Measurements from ENCODE around the gene STK33.

STK33 gene

GRCh38 chr11:8351223-8351622, 242.8 kb downstream of the STK33 start:
- TF ChIP-seq POLR2A (IDR thresholded peaks at IDR 0.05; ENCODE audit: low read length) (no peak), GATA1 (IDR thresholded peaks at IDR 0.05; ENCODE audit: low read depth, low read length) (no peak)
- DNase-seq: no peak

GRCh38 chr11:8347978-8348377, 246.1 kb downstream of the STK33 start:
- TF ChIP-seq GATA1 (IDR thresholded peaks at IDR 0.05; ENCODE audit: low read depth, low read length): no peak
- no peak for TF ChIP-seq POLR2A (IDR thresholded peaks at IDR 0.05; ENCODE audit: low read length)
- DNase-seq: no peak

- TF ChIP-seq GATA1 (IDR thresholded peaks at IDR 0.05; ENCODE audit: low read depth, low read length) (no peak), POLR2A (IDR thresholded peaks at IDR 0.05; ENCODE audit: low read length) (no peak)
- DNase-seq: no peak
These were observed 247.8 kb downstream of the STK33 start for GRCh38 chr11:8346157-8346755.

- TF ChIP-seq POLR2A (IDR thresholded peaks at IDR 0.05; ENCODE audit: low read length) (no peak), GATA1 (IDR thresholded peaks at IDR 0.05; ENCODE audit: low read depth, low read length) (no peak)
- no peak for DNase-seq
These were observed 248.8 kb downstream of the STK33 start for GRCh38 chr11:8345179-8345578.

- DNase-seq: no peak
- TF ChIP-seq GATA1 (IDR thresholded peaks at IDR 0.05; ENCODE audit: low read depth, low read length): no peak
- no peak for TF ChIP-seq POLR2A (IDR thresholded peaks at IDR 0.05; ENCODE audit: low read length)
These were observed 249.7 kb downstream of the STK33 start for GRCh38 chr11:8344346-8344745.

- no peak for DNase-seq
These were observed 251.0 kb downstream of the STK33 start for GRCh38 chr11:8342821-8343681.

GRCh38 chr11:8341996-8342395, 252.0 kb downstream of the STK33 start:
- TF ChIP-seq GATA1 (IDR thresholded peaks at IDR 0.05; ENCODE audit: low read depth, low read length) (no peak), POLR2A (IDR thresholded peaks at IDR 0.05; ENCODE audit: low read length) (no peak)
- no peak for DNase-seq

More at GRCh38 chr11:8342821-8343681, 251.0 kb downstream of the STK33 start:
- TF ChIP-seq GATA1 (IDR thresholded peaks at IDR 0.05; ENCODE audit: low read depth, low read length) (no peak), POLR2A (IDR thresholded peaks at IDR 0.05; ENCODE audit: low read length) (no peak)

Measured in erythroblast (primary cell).